ENCODE measurements around the gene PFKP.

Gene PFKP

GRCh38 chr10:3042589-3042988 is 24.8 kb upstream of the PFKP start:
- no peaks in the 10 kb centered on the region for H3K27me3 ChIP-seq (replicated peaks; ENCODE audit: insufficient read depth, low read length)

GRCh38 chr10:3043512-3044368 is 23.6 kb upstream of the PFKP start:
- peak; percentile 22 for DNase-seq
- no peak overlapping the region for H3K4me3 ChIP-seq (ENCODE audit: low read length)

More at GRCh38 chr10:3042589-3042988, 24.8 kb upstream of the PFKP start:
- no peaks in the 10 kb centered on the region for H3K79me2 ChIP-seq (ENCODE audit: low read length)
- H3K9me3 ChIP-seq (replicated peaks; ENCODE audit: insufficient read depth, low read length), result no peaks in the 10 kb centered on the region
- DNase-seq, result no peak
- H3K4me1 ChIP-seq (ENCODE audit: low read length), result no peaks in the 10 kb centered on the region
- H3K4me3 ChIP-seq (ENCODE audit: low read length), result no peak overlapping the region
- no peak overlapping the region for H3K27ac ChIP-seq (ENCODE audit: low read length)
- no peaks in the 10 kb centered on the region for H3F3A ChIP-seq (ENCODE audit: insufficient read depth, low read length)
- H4K20me1 ChIP-seq (ENCODE audit: insufficient read depth, low read length), result no peaks in the 10 kb centered on the region
- no peak overlapping the region for H3K9ac ChIP-seq (ENCODE audit: low read length)
- no peak overlapping the region for H2AFZ ChIP-seq (ENCODE audit: low read length)
- no peaks in the 10 kb centered on the region for H3K36me3 ChIP-seq (replicated peaks; ENCODE audit: insufficient read depth, low read length)
- H3K4me2 ChIP-seq (ENCODE audit: low read depth, low read length), result no peak overlapping the region
- no peak for TF ChIP-seq CTCF (IDR thresholded peaks at IDR 0.05; ENCODE audit: low read length)
- no peak for TF ChIP-seq EZH2phosphoT487 (IDR thresholded peaks at IDR 0.05; ENCODE audit: low read length)
- TF ChIP-seq EZH2 (optimal IDR thresholded peaks at IDR 0.05; ENCODE audit: low read depth, low read length), result no peak
- no peaks in the 10 kb centered on the region for H3K9me2 ChIP-seq (replicated peaks; ENCODE audit: insufficient read depth, low read length)

GRCh38 chr10:3045471-3046209 is 21.7 kb upstream of the PFKP start:
- Histone ChIP-seq H3K27me3 (replicated peaks; ENCODE audit: insufficient read depth, low read length) (no peaks in the 10 kb centered on the region), H4K20me1 (ENCODE audit: insufficient read depth, low read length) (no peaks in the 10 kb centered on the region), H2AFZ (ENCODE audit: low read length) (no peak overlapping the region), H3K79me2 (ENCODE audit: low read length) (no peaks in the 10 kb centered on the region), H3K4me1 (ENCODE audit: low read length) (no peaks in the 10 kb centered on the region), H3F3A (ENCODE audit: insufficient read depth, low read length) (no peaks in the 10 kb centered on the region), H3K9me3 (replicated peaks; ENCODE audit: insufficient read depth, low read length) (no peaks in the 10 kb centered on the region), H3K36me3 (replicated peaks; ENCODE audit: insufficient read depth, low read length) (no peaks in the 10 kb centered on the region), H3K27ac (ENCODE audit: low read length) (no peak overlapping the region), H3K9me2 (replicated peaks; ENCODE audit: insufficient read depth, low read length) (no peaks in the 10 kb centered on the region), H3K4me3 (ENCODE audit: low read length) (no peak overlapping the region), H3K9ac (ENCODE audit: low read length) (no peak overlapping the region), H3K4me2 (ENCODE audit: low read depth, low read length) (no peak overlapping the region)
- no peak for TF ChIP-seq EZH2 (optimal IDR thresholded peaks at IDR 0.05; ENCODE audit: low read depth, low read length)
- no peak for TF ChIP-seq CTCF (IDR thresholded peaks at IDR 0.05; ENCODE audit: low read length)
- TF ChIP-seq EZH2phosphoT487 (IDR thresholded peaks at IDR 0.05; ENCODE audit: low read length), result no peak
- DNase-seq, result no peak

More at GRCh38 chr10:3043512-3044368, 23.6 kb upstream of the PFKP start:
- H2AFZ ChIP-seq (ENCODE audit: low read length), result no peak overlapping the region
- H3F3A ChIP-seq (ENCODE audit: insufficient read depth, low read length), result no peaks in the 10 kb centered on the region
- no peaks in the 10 kb centered on the region for H3K9me2 ChIP-seq (replicated peaks; ENCODE audit: insufficient read depth, low read length)
- TF ChIP-seq CTCF (IDR thresholded peaks at IDR 0.05; ENCODE audit: low read length), result peak; percentile 41
- no peak for TF ChIP-seq EZH2phosphoT487 (IDR thresholded peaks at IDR 0.05; ENCODE audit: low read length)
- no peak overlapping the region for H3K27ac ChIP-seq (ENCODE audit: low read length)
- no peaks in the 10 kb centered on the region for H3K9me3 ChIP-seq (replicated peaks; ENCODE audit: insufficient read depth, low read length)
- H3K9ac ChIP-seq (ENCODE audit: low read length), result no peak overlapping the region
- H3K4me1 ChIP-seq (ENCODE audit: low read length), result no peaks in the 10 kb centered on the region
- no peaks in the 10 kb centered on the region for H3K36me3 ChIP-seq (replicated peaks; ENCODE audit: insufficient read depth, low read length)
- H3K27me3 ChIP-seq (replicated peaks; ENCODE audit: insufficient read depth, low read length), result no peaks in the 10 kb centered on the region
- no peaks in the 10 kb centered on the region for H3K79me2 ChIP-seq (ENCODE audit: low read length)
- H4K20me1 ChIP-seq (ENCODE audit: insufficient read depth, low read length), result no peaks in the 10 kb centered on the region
- H3K4me2 ChIP-seq (ENCODE audit: low read depth, low read length), result no peak overlapping the region

Data from MM.1S (cell line).